GM12874 (cell line): ENCODE data around the gene LBHD2.

Experiments
- TF ChIP-seq, protein P1 (sequence below): IDR thresholded peaks from 2 replicates; pipeline ENCODE4 v1.5.1; 2011; ENCODE audit warnings: low read depth, mild to moderate bottlenecking, control low read depth, low read length, moderate library complexity; ENCODE audit not compliant: insufficient read depth

The LBHD2 gene

DNA sequence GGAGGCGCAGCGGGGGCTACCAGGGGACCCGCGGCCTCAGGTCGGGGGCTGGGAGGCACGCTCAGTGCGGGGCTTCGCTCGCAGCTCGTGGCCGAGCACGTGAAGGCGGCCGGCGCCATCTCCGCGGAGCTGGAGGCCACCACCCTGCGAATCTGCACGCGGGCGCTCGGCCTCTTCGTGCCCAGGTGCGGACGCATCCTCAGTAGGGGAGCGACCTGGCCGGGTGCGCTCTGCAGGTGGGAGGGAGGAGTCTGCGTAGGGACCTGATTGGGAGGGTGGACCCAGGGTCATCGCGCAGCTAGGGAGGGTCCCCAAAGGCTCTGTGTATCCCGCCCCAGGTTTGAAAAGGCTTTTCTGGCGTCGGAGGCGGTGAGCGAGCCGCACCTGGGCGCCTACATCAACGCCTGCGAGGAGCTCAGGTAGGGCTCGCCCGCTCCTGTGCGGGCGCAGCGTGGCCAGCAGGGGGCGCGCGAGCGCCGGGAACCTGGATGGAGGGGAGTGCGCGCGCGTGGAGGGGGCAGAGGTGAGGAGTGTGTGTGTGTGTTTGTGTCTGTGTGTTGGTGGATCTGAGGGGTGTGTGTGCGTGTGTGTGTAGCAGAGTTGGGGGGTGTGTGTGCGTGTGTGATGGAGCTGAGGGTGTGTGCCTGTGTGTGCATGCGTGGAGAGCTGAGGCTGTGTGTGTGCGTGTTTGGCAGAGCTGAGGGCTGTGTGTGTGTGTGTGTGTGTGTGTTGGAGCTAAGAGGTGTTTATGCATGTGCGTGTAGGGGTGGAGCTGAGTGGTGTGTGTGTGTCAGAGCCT, 20.8 kb downstream of the LBHD2 start:
- TF ChIP-seq, protein P1, sequence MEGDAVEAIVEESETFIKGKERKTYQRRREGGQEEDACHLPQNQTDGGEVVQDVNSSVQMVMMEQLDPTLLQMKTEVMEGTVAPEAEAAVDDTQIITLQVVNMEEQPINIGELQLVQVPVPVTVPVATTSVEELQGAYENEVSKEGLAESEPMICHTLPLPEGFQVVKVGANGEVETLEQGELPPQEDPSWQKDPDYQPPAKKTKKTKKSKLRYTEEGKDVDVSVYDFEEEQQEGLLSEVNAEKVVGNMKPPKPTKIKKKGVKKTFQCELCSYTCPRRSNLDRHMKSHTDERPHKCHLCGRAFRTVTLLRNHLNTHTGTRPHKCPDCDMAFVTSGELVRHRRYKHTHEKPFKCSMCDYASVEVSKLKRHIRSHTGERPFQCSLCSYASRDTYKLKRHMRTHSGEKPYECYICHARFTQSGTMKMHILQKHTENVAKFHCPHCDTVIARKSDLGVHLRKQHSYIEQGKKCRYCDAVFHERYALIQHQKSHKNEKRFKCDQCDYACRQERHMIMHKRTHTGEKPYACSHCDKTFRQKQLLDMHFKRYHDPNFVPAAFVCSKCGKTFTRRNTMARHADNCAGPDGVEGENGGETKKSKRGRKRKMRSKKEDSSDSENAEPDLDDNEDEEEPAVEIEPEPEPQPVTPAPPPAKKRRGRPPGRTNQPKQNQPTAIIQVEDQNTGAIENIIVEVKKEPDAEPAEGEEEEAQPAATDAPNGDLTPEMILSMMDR = peak; percentile 99

DNA sequence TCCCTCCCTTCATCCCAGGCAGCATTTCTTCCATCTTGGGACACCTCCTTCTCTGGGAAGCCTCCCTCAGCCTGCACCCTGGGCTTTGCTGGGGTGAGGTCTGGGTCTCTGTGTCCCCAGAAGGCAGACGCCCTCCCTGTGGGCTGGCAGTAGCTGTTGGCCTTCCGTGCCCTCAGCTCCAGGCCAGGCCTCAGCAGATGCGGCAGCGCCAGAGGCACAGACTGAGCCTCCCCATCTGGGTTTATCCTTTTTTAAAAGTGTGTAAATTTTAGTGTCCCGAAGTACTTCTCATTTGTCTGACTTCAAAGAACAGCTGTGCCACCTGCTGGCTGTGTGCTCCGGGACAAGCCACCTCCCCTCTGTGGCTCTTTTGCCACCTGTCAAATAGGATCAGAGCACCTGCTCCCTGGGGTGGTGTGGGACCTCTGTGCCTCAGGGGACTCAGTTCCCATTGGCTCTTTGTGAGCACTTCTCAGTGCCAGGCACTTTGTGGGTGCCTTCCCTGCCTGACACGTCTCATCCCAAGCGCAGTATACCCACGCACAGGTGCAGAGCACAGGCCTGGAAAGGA, 21.7 kb downstream of the LBHD2 start:
- TF ChIP-seq, protein P1 = peak; percentile 42; the same call in 1 of the 2 replicates

DNA sequence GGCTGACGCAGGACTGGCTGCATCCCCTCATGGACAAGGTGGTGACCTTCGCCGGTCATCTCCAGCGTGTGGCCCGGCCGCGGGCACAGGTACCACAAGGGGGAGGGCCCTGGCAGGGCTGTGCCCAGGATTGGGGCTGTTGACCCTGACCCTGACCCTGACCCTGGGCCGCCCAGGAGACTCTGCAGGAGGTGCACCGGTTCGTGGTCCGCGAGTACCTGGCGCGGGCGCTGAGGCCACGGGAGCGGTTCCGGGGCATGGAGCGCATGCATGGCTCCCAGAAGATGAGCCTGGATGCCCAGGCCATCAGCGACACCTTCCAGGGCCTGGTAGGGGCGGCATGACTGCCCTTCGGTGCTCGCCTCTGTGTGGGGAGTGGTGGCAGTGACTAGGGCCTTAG, 23.4 kb downstream of the LBHD2 start:
- TF ChIP-seq, protein P1 = no peak

DNA sequence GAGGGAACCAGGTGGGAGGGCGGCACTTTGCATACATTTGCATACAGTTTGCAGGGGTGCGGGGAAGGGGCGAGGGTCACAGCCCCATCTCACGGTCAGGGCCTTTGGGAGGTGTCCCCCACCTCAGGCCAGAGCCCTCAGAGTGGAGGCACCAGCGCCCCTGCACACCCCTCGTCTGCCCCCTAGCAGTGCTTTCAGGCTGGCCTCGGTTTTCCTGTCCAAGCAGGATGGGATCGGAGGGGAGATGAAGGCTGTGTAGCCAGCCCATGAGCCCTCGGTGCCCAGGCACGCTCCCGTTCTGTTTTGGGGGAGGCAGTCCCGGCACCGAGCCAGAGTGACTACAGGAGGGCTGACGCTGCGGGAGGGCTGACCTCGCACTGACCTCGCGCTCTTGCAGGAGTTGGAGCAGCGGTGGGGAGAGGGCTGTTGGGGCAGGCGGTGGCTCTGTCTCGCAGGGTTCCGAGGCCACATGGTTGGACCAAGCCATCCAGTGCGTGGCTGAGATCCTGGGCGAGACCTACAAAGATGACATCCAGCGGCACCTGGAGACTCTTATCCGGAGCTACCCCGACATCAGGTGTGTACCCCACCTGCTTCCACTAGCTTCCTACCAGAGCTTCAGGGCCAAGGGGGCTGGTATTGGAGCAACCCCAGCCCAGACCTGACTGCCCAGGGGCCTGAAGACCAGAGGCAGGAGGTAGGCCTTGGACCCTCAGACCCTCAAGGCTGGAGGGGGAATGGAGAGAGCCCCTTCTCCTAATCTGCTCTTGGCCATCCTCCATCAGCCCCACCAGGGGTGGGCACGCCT, 24.1 kb downstream of the LBHD2 start:
- TF ChIP-seq, protein P1 = no peak

DNA sequence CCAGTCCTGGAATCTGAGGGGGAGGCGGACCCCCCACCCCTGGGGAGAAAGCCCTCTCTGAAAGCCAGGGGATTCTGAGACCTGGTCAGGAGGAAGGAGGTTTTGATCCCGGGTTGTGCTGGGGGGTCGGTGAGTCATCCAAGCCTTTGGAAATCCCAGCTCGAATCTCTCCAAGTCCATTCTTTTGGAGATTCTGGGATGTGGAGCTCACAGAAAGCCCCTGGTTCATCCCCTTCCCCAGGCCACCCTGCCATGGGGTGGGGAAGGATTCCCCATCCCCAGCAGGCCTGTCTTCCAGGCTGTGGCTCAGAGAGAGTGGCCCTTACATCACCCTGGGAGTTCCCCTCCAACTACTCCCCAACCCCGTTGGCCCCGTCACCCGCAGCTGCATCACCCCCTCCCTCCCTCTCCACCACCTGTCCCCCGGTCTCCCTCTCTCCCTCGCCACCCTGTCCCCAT, 24.8 kb downstream of the LBHD2 start:
- TF ChIP-seq, protein P1 = no peak

DNA sequence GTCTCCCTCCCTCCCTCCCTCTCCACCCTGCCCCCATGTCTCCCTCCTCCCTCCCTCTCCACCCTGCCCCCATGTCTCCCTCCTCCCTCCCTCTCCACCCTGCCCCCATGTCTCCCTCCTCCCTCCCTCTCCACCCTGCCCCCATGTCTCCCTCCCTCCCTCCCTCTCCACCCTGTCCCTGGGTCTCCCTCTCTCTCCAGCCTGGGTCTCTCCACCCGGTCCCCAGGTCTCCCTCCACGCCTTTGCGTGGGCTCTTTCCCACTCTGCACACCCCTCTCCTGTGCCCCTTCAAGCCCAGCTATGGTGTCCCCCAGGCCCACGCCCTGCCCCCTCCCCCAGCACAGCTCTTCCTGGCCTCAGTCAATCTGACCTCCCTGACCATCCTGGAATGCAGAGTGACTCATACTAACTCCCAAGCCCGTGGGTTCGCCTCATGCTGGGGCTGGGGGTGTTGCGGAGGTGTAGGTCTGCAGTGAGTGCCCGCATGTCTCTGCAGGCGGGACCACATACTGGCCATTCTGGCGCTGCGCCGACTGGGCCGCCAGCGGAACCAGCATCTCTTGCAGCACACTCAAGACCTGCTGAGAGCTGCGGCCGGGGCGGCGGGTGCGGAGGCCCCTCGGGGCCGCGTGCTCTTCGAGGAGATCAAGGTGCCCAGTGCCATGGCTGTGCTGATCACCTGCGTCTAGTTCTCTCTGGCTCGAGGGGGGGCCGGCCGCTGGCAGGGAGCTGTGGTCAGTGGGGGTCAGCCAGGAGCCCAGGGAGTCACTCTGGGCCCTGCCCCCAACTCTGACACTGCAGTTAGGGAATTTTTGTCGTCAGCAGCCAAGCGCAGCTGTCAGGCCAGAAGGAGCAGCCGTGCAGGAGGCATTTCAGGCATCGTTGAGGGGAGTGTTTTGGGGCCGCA, 25.8 kb downstream of the LBHD2 start:
- TF ChIP-seq, protein P1 = no peak
